ENCODE measurements around the gene TGM1.

Gene TGM1

DNA sequence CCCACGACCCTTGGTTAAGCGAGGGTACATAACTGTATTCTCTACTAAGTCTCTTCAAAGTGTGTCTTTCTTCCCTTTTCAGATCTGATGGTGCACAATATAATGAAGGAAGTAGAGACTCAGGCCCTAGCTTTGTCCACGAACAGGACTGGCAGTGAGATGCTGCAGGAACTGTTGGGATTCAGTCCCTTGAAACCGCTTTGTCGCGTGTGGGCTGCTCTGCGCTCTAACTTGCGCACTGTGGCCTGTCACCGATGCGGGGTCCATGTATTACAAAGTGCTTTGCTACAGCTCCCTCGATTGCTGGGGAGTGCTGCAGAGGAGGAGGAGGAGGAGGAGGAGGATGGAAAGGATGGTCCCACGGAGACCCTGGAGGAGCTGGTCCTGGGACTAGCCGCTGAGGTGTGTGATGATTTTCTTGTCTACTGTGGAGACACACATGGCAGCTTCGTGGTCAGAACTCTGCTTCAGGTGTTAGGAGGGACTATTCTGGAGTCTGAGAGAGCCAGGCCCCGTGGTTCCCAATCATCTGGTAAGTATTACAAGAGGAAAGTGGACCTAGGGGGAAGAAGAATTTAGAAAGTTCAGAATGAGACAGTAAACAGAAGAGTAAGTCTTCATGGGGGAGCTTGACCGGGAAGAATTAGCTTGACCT lies 37.5 kb upstream of the TGM1 start:
- no peak for TF ChIP-seq CTCF (conservative IDR thresholded peaks at IDR 0.05; ENCODE audit: low read length)
- no peak for TF ChIP-seq EZH2phosphoT487 (IDR thresholded peaks at IDR 0.05; ENCODE audit: borderline replicate concordance)

DNA sequence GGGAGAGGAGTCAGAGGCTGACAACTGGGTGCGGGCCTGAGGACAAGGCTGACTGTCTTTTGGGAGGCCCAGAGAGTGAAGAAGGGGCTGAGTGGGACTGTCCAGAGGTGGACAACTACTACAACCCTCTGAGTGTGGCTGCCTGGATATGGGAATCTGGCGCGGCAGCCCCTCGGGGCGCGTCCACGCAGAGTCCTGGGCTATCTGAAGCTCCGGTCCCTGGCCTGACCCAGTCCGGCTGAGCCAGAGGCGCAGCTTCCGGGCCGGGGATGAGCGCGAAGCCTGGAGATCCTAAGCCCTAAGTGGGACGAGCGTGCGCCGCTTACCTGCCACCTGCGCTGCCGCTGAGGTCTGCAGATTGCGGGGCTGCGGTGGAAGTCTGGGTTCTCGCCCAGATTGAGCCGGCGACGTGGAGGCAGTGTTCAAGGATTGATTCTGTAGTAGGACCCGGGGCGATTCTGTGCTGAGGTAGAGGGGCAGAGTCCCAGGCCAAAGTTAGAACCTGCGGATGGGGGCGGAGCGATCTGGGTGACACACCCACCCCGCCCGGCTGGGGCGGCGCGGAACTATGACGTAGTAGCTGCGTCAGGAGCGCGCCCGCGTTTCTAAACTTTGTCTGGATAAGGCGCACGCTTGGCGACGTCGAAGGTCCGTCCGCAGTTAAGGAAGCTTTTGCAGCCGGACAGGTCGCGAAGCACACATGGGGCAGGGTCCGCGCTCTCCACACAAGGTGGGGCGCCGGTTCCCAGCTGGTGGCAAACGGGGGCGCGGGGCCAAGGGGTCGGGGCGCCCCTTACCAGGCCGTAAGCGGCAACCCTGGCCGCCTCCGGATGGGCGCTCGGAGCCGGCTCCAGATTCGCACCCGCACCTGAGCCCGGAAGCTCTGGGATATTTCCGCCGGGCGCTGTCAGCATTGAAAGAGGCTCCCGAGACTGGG lies 36.5 kb upstream of the TGM1 start, which contains the start of the genes DHRS1 and NOP9:
Gene DHRS1 (minus strand): TSS at position 526 of the 937 bp plus-strand sequence. CDS start 674 bp downstream, outside the sequence.
Gene NOP9 (plus strand): TSS at position 596 of the 937 bp plus-strand sequence. CDS start 105 bp downstream, at position 701.
- Histone ChIP-seq H3K4me3 (ENCODE audit: low read length, poor library complexity, severe bottlenecking) (peak within 1 kb of the TSS; percentile 99), H2AFZ (ENCODE audit: low read length) (peak within 1 kb of the TSS; percentile 97), H3K9me3 (ENCODE audit: insufficient read depth, low read depth, low read length) (no peaks in the 10 kb centered on the region), H3F3A (ENCODE audit: low read depth) (no peaks in the 10 kb centered on the region), H3K79me2 (ENCODE audit: insufficient read depth, low read length) (peaks cover 24% of the 10 kb centered on the region), H3K27me3 (ENCODE audit: insufficient read depth, low read length, poor library complexity, severe bottlenecking) (no peaks in the 10 kb centered on the region), H3K4me2 (ENCODE audit: low read depth, low read length, poor library complexity, severe bottlenecking) (peak within 1 kb of the TSS; percentile 99), H3K9me2 (replicated peaks; ENCODE audit: low read depth, low read length) (no peaks in the 10 kb centered on the region), H3K36me3 (ENCODE audit: insufficient read depth, low read length) (peaks cover 26% of the 10 kb centered on the region; the same call in 1 of the 2 replicates), H3K4me1 (ENCODE audit: insufficient read depth, low read length, poor library complexity, severe bottlenecking) (peaks cover 41% of the 10 kb centered on the region), H4K20me1 (ENCODE audit: insufficient read depth, low read length, poor library complexity, severe bottlenecking) (peaks cover 10% of the 10 kb centered on the region), H3K9ac (ENCODE audit: low read depth, low read length, poor library complexity, severe bottlenecking) (peak within 1 kb of the TSS; percentile 92)
- no peak for TF ChIP-seq EZH2phosphoT487 (IDR thresholded peaks at IDR 0.05; ENCODE audit: borderline replicate concordance)
- no peak for TF ChIP-seq CTCF (conservative IDR thresholded peaks at IDR 0.05; ENCODE audit: low read length)

More for the DNA sequence above, 37.5 kb upstream of the TGM1 start:
- H3K4me2 ChIP-seq (ENCODE audit: low read depth, low read length, poor library complexity, severe bottlenecking), result peak overlapping the region; percentile 99
- H3K36me3 ChIP-seq (ENCODE audit: insufficient read depth, low read length), result peaks cover 34% of the 10 kb centered on the region; the same call in 1 of the 2 replicates
- peaks cover 24% of the 10 kb centered on the region for H3K79me2 ChIP-seq (ENCODE audit: insufficient read depth, low read length)
- H3K4me3 ChIP-seq (ENCODE audit: low read length, poor library complexity, severe bottlenecking), result peak overlapping the region; percentile 99
- H3K9me2 ChIP-seq (replicated peaks; ENCODE audit: low read depth, low read length), result no peaks in the 10 kb centered on the region
- H3K27me3 ChIP-seq (ENCODE audit: insufficient read depth, low read length, poor library complexity, severe bottlenecking), result no peaks in the 10 kb centered on the region
- no peaks in the 10 kb centered on the region for H3F3A ChIP-seq (ENCODE audit: low read depth)
- peak overlapping the region; percentile 97; the same call in 1 of the 2 replicates for H2AFZ ChIP-seq (ENCODE audit: low read length)
- H3K9me3 ChIP-seq (ENCODE audit: insufficient read depth, low read depth, low read length), result no peaks in the 10 kb centered on the region
- H3K4me1 ChIP-seq (ENCODE audit: insufficient read depth, low read length, poor library complexity, severe bottlenecking), result peaks cover 41% of the 10 kb centered on the region
- peaks cover 10% of the 10 kb centered on the region for H4K20me1 ChIP-seq (ENCODE audit: insufficient read depth, low read length, poor library complexity, severe bottlenecking)
- H3K9ac ChIP-seq (ENCODE audit: low read depth, low read length, poor library complexity, severe bottlenecking), result peak overlapping the region; percentile 92

GRCh38 chr14:24298892-24299254 lies 35.9 kb upstream of the TGM1 start:
- peaks cover 41% of the 10 kb centered on the region for H3K4me1 ChIP-seq (ENCODE audit: insufficient read depth, low read length, poor library complexity, severe bottlenecking)
- H3K9me2 ChIP-seq (replicated peaks; ENCODE audit: low read depth, low read length), result no peaks in the 10 kb centered on the region
- H3K9me3 ChIP-seq (ENCODE audit: insufficient read depth, low read depth, low read length), result no peaks in the 10 kb centered on the region
- H4K20me1 ChIP-seq (ENCODE audit: insufficient read depth, low read length, poor library complexity, severe bottlenecking), result peaks cover 10% of the 10 kb centered on the region
- no peaks in the 10 kb centered on the region for H3K27me3 ChIP-seq (ENCODE audit: insufficient read depth, low read length, poor library complexity, severe bottlenecking)
- H3K4me3 ChIP-seq (ENCODE audit: low read length, poor library complexity, severe bottlenecking), result peak overlapping the region; percentile 99
- peak overlapping the region; percentile 97; the same call in 1 of the 2 replicates for H2AFZ ChIP-seq (ENCODE audit: low read length)
- no peaks in the 10 kb centered on the region for H3F3A ChIP-seq (ENCODE audit: low read depth)
- peak overlapping the region; percentile 92 for H3K9ac ChIP-seq (ENCODE audit: low read depth, low read length, poor library complexity, severe bottlenecking)
- peak overlapping the region; percentile 99 for H3K4me2 ChIP-seq (ENCODE audit: low read depth, low read length, poor library complexity, severe bottlenecking)
- TF ChIP-seq CTCF (conservative IDR thresholded peaks at IDR 0.05; ENCODE audit: low read length) (no peak), EZH2phosphoT487 (IDR thresholded peaks at IDR 0.05; ENCODE audit: borderline replicate concordance) (no peak)
- H3K79me2 ChIP-seq (ENCODE audit: insufficient read depth, low read length), result peaks cover 24% of the 10 kb centered on the region
- H3K36me3 ChIP-seq (ENCODE audit: insufficient read depth, low read length), result peaks cover 19% of the 10 kb centered on the region; the same call in 1 of the 2 replicates

Measured in Loucy (cell line).